GM21737 (cell line): ENCODE results near the gene TRIP11.

Experiments
- ATAC-seq: cut with Tn5 transposase; IDR thresholded peaks from one replicate; pipeline ENCODE4 v1.9.1; 2021; ENCODE audit warnings: mild to moderate bottlenecking, moderate library complexity; ENCODE audit not compliant: unreplicated experiment

The TRIP11 gene

DNA sequence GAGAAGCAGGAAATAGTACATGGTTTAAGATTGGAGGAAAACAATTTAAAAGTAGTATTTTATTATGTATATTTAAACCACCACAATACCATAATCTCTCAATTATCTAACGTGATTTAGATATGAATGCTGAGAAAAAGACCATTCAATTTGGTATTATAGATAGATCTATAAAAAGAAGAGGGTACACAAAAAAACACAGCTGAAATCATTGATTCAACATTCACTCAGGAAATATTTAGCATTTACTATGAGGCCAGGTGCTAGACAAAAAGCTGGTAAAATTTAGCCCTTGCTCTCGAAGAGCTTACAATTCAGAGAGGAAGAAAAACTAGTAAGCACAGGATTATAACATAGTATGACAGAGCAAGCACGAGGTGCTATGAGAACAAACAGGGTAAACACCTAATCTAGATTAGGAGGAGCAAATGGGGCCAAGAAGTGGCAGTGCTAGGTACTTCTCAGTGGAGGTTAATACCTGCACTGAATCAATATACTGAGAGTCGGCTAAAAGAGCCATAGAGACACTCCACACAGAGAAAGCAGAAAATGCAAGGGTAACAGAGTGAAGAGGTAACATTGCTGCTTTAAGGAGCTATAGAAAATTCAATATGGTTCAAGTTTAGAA lies 27.6 kb downstream of the TRIP11 start:
- ATAC-seq: no peak

- ATAC-seq: no peak
These were observed 29.2 kb downstream of the TRIP11 start for GRCh38 chr14:92010644-92011043.

DNA sequence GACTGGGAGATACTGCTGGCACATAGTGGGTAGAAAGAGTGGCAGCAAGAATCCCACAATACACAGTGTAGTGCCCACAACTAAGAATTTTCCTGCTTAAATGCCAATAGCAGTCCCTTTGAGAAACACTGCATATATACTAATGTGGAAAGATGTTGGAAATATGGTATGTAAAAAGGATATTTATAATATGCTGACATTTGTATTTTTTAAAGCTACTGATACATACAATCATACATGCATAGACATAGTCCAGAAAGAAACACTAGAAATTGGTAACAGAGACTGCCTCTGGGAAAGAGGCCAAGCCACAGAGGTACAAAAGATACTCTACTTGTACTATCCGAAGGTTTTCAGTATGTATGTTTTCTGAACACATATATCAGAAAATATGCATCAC lies 30.3 kb downstream of the TRIP11 start:
- ATAC-seq: no peak

GRCh38 chr14:92005019-92005418 lies 34.8 kb downstream of the TRIP11 start:
- ATAC-seq: no peak

GRCh38 chr14:92004062-92004461 lies 35.8 kb downstream of the TRIP11 start:
- ATAC-seq: no peak

- no peak for ATAC-seq
These were observed 40.9 kb downstream of the TRIP11 start for GRCh38 chr14:91998667-91999570.

DNA sequence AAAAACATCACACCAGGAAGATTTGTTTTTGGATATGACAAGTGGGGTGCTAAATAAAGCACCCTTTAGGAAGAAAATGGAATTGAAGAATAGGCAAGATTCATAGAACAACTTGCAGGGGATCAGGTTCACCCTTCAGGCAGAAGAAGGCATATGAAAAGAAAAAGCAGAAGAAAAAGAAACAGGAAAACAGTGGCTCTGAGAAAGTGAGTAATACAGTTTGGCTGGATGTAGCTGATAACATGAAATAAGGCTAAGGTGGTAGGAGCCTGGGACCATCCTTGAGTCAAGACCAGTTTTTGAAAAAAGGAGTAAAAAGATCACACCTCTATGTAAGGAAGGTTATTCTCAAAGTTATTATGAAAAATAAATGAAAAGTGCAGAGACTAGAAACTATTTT lies 42.4 kb downstream of the TRIP11 start:
- no peak for ATAC-seq

DNA sequence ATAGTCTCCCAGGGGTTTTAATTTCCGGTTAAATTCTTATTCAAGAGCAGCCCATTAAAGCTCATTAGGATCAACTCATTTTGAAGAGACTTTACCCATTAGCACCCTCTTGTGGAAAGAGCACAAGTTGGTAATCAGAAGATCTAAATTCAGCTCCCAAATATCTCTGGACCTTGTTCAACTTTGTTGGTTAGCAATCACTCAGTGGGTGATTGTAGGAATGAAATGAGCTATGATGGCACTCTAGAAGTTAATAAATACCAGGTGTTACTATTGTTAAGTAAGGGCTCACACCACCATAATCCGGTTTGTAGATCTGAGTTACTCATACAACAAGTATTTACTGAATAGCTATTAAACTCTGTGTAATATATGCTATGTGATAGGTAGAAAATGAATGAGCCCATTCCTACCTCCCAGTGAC lies 42.9 kb downstream of the TRIP11 start:
- ATAC-seq: no peak

DNA sequence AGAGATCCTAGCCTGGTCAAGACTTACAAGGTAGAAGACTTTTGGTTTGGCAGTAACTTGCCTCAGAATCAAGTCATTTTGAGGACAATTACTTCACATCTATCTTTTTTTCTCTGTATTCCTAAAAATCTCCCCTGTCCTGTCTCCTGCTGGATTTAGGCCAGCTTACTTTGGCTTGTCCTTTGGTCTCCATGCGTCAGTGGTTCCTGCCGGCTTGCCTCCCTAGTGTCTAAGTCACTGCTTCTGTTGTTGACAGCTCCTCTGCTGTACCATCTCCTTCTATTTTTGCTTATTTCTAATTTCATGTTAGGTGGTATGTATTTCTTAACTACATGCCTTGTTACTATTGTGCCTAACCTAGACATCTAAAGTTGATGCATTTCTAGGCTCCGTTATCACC lies 52.7 kb downstream of the TRIP11 start:
- no peak for ATAC-seq

- no peak for ATAC-seq
These were observed 54.2 kb downstream of the TRIP11 start for GRCh38 chr14:91985521-91986255.

DNA sequence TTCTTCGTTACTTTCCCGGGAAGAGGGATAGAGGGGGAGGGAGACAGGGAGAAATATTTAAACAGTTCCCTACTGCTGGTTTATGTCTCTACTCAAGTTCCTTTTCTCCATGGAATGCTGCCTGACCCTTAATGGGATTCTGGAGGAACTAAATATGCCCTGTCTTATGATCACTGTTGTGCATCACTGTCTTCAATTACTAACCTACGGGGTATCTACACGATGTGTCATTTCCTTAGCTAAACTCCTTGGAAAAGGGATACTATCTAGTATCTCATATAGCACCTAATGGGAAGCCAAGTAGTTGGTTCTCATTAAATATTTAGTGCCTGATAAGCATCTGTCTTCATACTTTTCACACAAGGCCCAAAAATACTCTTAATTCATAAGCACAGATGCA lies 54.9 kb downstream of the TRIP11 start:
- ATAC-seq: no peak

DNA sequence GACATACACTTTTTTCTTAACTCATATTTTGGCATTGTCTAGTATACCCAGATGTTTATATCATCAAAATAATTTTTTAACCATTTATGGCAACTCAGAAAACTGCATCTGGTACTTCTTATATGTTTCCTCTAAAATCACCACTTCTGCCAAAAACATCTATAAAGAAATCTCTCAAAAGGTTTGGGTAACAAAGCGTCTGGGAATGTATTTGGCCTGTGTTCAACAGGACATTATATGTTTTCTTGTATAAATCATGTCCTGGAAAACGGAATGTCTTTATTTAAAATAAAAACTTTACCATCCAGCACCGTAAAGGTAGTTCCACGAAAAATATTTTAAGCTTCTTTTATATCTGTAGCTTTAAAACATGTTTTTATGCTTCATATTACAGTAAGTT lies 56.3 kb downstream of the TRIP11 start:
- ATAC-seq: no peak

DNA sequence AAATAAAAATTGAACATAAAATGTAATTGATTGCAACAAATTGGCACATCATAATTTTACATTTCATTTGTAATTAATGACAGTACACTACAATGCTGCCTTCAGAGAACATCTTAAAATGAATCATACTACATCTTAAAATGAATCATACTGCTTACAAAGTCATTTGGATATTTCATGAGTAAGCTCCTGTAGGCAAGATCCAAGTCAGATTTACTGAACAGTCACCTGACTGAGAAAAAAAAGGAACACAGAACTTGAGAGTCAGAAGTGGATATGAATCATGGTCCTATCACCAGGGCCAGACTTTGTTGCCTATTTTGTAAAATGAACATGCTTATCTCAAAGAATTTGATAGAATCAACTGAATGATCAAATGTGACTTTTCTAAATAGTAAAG lies 59.7 kb downstream of the TRIP11 start:
- ATAC-seq: no peak

DNA sequence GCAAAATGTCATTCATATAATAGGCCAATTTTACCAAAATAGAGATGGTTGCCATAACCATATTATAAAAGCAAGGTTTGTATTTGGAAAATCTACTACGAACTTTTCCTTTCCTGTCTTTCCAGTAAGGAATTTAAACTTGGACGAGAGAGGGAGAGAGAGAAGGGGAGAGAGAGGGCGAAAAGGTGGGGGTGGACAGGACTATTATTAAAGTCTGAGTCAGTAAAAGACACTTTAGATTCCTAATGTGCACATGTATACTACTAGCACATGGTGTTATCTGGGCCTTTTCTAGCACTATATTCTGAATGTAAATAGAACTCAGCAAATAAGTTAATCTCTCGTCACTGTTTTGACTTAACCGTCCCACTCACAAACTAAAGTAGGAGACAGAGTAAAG lies 62.0 kb downstream of the TRIP11 start:
- ATAC-seq: no peak

DNA sequence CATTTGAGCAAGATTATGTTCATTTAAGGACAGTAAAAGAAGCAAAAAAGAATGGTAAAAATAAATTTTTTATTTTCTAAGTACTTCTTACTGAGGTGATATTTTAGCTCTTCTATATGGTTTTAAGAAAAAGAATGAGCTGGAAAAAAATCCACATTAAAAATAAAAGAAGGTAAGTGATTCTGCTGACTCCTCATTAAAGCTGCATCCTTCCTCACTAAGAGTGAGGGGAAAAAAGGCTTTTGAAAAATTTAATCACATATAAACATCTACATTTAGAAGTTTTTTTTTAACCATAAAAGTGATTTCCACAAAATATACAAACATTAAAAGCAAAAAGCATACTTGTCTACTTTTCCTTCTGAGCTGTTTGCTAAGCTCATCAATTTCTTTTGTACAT lies 64.1 kb downstream of the TRIP11 start:
- no peak for ATAC-seq

- ATAC-seq: no peak
These were observed 68.6 kb downstream of the TRIP11 start for GRCh38 chr14:91971188-91971778.

- no peak for ATAC-seq
These were observed 71.6 kb downstream of the TRIP11 start for GRCh38 chr14:91968280-91968679.

DNA sequence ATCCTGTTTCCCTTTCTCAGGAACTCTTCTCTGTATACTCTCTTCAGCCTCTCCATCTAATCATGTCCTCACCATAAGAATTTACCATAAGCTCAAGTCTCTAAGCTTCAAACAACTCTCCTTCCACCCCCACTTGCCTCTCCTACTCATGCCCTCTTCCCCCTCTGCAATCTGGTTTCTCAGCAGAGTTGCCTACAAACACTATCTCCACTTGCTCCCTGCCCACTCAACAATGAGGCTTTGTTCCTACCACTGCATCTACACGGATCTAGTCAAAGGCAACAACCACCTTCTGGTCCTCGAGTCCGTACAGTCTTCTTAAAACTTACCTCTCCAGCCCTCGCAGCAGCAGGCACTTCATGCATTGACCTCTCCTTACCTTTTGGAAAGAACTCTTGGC lies 75.1 kb downstream of the TRIP11 start:
- no peak for ATAC-seq

- no peak for ATAC-seq
These were observed 75.8 kb downstream of the TRIP11 start for GRCh38 chr14:91964011-91964410.

- no peak for ATAC-seq
These were observed 76.4 kb downstream of the TRIP11 start for GRCh38 chr14:91963465-91963864.
